ENCODE results near the gene ATCAY.
A peak's percentile ranks its signal among the peaks of the same experiment; 100 is the strongest.
"Not testable (repeated sequence)": the region's sequence is repeated elsewhere in the genome, so short reads cannot be mapped to it uniquely, and the experiment has no call there.

Gene ATCAY

GRCh38 chr19:3949997-3950859 lies 69.7 kb downstream of the ATCAY start:
- no peak for DNase-seq

DNA sequence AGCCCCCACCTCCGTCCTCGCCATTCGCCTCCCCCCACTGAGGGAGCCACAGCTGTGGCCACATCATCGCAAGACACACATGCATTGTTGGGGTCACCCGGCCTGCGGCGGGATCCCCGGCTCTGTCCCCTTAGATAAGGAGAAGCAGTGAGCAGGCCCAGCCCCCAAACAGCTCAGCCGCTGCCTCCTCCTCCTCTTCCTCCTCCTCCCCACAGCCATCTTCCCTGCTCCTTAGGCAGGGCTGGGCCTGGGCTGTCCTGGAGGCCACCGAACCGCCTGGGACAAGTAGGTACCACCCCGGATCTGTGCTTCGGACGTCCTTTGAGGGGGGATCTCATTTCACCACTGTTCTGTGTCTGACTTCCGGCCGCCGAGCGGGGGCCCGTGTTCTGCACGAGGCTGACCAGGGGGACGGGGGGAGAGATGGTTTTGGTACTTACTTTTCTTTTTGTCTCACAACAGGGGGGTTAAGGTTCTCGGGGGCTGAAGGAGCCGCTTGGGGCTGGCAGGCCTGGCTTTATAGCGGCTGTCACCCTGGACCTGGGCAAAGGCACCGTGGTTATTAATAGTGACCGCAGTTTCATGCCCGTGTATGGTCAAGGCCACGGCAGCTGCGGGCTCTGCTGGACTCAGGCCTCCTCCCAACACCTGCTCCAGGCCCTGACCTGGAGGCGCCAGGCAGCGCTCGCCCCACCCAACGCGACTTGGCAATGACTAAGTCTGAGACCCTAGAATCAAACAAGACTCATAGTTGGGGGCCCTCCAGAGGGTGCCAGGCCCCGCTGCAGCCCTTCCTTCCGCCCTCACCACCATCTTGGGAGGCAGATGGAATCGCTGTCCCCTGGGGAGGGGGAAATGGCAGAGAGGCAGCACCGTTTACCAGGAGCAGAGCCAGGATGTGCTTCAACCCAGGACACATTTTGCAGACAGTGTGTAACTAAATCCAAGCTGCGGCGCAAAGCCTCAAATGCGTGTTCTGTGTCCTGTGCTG lies 70.7 kb downstream of the ATCAY start:
- DNase-seq = peak in 2 of 4 experiments; percentile 22 to 46

- DNase-seq = not testable (repeated sequence)
These were observed 72.3 kb downstream of the ATCAY start for GRCh38 chr19:3952755-3953276.

DNA sequence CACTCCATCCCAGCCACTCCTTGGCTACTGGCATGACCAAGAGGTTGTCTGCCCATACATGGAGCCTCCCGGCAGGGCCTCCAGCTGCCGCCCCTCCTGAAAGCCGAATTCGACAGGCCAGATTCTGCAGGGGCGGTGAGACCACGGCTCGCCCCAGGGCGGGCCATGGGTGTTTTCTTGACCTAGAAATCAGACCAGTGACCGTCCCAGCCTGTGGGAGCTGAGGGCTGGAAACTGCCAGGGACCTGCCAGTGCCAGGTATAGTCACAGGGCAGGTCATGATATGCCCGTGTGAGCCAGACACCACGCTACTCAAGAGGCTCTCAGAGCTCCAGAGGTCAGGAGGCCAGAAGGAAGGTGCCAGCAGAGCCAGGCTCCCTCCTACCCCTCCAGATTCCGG lies 73.6 kb downstream of the ATCAY start:
- DNase-seq = no peak

DNA sequence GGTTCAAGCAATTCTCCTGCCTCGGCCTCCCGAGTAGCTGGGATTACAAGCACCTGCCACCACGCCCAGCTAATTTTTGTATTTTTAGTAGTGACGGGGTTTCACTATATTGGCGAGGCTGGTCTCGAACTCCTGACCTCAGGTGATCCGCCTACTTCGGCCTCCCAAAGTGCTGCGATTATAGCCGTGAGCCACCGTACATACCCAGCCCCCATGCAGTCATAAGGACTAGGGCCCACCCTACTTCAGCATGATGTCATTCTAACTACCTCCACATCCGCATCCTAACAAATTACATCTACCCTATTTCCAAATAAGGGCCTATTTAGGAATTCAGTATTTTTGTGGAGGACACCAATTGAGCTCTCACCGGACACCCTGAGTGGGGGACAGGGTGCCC lies 74.8 kb downstream of the ATCAY start:
- DNase-seq = not testable (repeated sequence)

DNA sequence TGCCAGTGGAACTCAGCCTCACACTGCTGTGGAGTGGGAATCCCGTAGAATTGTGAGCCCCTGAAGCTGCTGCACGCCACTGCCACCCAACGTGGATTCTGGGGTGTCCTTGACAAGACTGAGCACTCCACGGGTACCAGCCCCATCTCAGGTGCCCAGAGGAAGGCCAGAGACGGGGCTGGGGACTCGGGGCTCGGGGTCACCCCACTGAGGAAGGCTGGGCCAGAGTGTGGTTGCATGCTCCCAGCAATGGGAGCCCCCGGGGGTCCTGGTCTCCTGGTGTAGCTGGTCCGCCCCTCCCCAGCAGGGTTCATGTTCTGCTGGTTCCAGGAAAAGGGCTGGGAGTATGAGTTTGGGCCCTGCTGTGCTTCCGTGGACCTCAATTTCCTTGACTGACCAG lies 75.2 kb downstream of the ATCAY start:
- no peak for DNase-seq

DNA sequence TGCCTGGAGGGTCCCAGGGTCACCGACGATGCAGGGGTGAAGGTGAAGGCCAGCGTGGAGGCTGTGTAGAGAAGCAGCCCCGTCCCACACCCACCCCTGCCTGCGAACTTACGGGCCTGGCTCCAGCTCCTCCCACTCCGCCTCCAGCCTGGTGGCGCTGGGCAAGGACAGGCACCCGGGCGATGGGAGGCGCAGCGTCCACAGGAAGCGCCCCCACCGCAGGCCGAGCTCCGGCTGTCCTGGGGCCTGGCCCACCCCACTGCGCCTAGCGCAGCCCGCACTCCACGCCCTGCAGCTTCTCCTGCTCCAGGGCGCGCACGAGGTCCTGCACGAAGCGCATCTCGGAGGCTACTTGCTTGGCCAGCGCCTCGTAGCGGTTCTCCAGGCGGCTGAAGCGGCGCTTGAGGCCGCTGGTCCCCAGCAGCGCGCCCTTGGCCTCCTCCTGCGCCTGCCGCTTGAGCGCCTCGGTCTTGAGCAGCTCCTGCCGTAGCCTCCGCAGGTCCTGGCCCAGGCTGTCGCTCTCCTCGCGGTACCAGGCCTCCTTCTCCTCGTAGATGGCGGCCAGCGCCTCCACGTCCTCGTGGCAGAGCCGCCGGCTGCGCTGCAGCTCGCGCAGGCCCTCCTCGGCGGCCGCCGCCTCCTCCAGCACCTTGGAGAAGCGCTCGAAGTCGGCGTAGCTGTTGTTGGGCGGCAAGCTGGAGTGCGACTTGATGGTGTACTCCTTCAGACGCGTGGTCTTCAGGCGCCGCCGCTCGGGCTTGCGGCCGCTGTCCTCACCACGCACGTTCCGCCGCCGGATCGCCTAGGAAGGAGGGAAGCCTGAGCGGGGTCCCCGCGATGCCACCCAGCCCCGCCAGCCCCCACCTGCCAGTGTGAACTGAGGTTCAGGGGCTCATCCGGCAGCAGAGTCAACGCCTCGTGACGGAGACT lies 78.6 kb downstream of the ATCAY start:
- no peak for DNase-seq

DNA sequence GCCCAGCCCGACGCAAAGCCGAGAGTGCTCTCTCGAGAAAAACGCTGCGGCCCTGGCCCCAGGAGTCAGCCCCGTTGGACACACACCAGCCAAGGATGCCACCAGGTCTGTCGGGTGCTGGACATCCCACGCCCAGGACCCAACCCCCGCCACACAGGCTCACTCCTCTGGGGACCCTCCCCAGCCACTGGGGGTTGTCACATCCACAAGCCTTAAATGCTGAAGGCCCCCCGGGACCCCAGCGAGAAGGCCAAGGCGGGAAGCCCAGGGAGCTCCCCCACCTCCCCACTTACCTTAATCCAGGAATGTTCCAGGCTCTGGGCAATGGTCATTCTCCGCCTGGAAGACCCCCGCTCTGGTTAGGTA lies 79.3 kb downstream of the ATCAY start:
- no peak for DNase-seq

- no peak for DNase-seq
These were observed 80.5 kb downstream of the ATCAY start for GRCh38 chr19:3961007-3961406.

DNA sequence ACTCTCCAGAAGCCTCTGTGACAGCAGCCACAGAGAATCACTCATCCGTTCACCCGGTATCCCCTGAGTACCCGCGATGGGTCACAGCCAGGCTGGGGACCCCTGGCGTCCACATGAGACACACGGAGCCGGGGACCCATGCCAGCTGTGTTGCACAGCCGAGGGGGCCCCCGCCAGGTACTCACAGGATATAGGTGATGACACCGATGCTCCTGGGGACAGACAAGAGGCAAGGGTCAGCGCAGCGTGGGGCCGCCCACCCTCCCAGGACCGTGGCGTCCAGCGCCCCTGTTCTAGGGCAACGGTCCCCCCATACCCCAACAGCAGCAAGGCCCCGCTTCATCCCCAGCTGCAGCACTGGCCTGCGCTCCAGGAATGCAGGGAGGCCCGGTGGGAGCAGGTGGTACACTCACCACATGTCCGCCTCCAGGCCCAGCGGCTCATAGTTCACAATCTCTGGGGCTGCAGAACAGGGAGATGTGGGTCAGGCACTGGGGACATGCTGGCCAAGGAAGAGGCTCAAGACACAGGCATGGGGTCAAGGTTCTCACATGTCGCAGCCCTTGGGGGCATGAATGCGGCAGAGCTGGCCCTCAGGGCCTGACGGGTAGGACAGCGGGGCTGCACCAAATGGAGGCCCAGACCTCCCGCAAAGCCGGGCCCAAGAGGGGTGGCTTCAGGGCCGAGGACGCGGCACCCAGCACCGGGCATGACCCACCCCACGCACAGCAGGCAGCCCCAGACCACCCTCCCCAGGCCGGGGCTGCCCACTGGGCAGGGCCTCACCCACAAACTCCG lies 83.2 kb downstream of the ATCAY start:
- DNase-seq = no peak

GRCh38 chr19:3964256-3965194 lies 84.0 kb downstream of the ATCAY start:
- DNase-seq = no peak

DNA sequence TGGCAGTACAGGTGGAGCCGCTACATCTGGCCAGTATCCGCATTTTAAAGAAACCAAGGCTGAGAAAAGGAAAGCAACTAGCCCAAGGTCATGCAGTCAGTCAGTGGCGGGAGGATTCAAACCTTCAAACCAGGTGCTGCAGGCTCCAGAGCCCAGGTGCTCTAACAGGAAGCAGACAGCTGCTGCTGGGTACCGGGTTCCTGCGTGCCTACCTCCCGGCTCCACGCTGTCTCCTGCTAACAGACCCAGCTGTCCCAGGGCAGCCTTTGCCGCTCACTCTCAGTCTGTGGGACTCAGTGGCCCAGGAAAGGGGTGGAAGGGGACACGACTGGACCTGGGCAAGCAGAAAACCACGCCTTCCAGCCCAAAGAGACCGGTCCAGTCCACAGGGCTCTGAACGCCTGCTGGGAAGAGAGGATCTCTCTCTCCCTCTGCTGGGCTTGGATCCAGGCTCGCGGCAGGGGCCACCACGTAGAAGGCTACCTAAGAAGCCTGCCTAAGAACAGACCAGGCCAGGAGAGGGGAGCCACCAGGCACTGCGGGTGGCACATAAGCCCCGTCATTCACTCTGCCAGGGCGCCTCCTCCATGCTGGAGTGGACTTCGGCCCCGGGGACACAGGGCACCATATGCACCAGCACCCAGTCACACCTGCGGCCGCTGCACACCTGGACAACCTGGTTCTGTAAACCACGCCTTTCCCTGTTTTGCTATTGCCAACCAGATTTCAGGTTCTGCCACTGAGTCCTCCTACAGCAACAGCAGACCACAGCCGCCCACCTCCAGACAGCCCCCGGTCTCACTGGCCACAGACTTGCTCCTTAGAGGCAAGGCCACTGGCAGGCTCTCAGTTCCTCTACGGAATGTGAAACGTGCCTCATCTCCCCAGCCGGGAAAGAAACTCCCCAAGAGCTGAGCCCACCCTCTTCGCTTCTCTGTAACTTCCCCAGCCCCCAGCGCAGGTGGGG lies 85.8 kb downstream of the ATCAY start:
- no peak for DNase-seq

DNA sequence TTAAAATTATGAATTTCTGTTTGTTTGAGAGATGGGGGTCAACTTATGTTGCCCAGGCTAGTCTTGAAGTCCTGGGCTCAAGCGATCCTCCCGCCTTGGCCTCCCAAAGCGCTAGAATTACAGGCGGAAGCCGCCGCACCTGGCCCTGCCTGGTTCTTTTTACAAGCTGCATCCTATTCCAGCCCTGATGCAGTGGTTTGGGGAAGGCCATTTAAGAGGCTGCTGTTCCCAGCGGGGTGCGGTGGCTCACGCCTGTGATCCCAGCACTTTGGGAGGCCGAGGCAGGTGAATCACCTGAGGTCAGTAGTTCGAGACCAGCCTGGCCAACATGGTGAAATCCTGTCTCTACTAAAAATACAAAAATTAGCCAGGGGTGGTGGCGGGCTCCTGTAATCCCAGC lies 87.5 kb downstream of the ATCAY start:
- not testable (repeated sequence) for DNase-seq

DNA sequence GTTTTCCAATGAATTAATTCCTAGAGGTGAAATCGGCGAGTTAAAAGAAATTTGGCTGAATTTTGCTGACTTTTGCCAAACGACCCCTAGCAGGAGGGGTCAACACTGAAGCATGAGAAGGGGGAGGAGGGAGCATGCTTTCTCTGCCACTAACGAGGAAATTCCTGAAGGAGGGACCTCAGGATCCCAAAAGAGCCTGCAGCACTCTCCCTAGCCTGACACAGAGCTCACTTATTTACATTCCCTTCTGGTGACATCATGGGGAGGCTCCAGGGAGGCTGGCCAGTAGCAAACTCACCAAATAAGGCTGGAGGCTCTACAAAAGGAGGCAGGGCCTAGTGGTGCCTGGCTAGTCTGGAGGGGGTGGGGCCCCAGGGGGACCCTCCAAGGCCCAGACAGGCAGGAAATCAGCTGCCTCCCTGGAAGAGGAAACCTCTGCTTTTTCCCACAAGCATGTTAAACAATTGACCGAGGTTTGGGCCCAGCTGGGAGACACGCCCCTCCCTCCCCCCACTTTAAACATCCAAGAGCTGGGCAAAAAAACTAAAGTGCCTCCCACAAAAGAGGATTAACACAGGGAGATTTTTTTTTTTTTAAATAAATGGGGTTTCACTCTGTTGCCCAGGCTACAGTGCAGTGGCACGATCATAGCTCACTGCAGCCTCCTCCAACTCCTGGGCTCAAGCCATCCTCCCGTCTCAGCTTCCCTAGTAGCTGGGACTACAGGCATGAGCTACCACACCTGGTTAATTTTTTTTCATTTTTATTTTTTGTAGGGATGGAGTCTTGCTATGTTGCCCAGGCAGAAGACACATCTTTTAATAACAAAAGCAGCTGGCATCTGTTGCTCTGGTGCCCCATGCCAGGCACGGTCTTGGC lies 88.3 kb downstream of the ATCAY start:
- DNase-seq = peak in 1 of 4 experiments; percentile 21

DNA sequence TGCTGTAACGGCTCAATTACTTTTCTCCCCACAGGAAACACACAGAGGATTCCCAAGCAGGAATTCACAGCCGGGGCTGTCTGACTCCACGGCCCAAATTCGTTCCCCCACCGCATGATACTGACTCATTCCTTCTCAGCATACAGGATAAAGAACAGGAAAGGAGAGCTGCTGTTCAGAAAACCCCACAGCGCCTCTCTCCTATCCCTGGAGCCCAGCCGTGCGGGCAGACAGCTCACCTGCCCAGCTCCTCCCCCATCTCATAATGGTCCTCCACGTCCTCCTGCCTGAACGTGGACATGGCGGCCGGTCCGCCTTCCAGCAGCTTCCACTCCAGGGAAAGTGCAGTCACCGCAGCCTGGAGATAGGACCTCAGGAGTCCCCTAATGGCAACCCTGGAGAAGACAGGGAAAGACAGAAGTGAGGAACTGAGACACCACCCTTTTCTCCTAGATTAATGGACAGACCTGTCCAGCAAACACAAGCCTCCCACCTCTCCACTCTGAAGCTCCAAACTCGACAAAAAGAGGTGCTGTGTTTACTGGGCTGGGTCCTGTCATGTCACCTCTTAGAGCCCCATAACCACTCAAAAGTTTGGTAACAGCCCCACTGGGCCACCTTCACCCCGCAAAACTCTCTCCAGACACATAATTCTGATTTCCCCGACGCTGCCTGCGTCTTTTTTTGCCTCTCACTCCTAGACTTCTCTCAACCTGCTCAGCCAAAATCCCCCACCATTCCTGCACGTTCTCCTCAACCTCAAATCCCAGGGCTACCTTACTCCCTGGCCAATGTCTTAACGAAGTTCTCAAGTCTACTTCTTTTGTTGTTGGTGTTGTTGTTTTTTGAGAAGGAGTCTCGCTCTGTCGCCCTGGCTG lies 89.2 kb downstream of the ATCAY start:
- no peak for DNase-seq

DNA sequence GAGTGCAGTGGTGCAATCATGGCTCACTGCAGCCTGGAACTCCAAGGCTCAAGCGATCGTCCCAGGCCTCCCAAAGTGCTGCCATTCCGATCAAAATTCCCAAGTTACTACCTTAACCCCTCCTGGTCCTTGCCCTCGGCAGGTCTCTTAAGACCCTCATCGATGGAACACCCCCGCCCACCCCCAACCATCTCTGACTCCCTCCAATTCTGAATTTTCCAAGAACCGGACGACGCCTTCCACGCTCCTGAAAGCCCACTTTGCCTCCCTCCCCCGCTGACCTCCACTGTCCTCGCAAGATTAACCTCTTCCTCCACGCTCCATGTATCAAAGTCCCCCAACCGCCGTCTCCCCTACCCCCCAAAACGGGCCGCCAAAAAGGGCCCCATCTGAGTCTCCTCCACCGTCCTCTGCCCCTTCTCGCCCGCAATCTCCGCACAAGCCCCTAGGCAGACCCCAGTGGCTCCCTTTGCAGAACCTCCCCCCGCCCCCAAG lies 89.9 kb downstream of the ATCAY start:
- DNase-seq = no peak
